HepG2 (cell line): ENCODE results near the gene C1orf159. TPM values are rescaled to one million over a fixed set of nuclear protein-coding genes. Genes with fewer than 3 reads are reported as not detected.

ENCODE experiments used
- E2F1 ChIP-seq: sonication (generic); formaldehyde crosslinking; IDR thresholded peaks from 2 replicates; pipeline ENCODE4 v1.5.0; 2020; ENCODE audit warnings: missing genetic modification reagents
- FOXO1 ChIP-seq: sonication (generic); formaldehyde crosslinking; IDR thresholded peaks from 2 replicates; pipeline ENCODE4 v1.4.0; 2020; ENCODE audit warnings: missing genetic modification reagents
- HNF4G ChIP-seq, 2 experiments: sonication (generic) in 1 of 2; formaldehyde crosslinking in 1 of 2; IDR thresholded peaks; 2 replicates each; pipeline versions ENCODE4 v1.4.0 to v1.6.1; 2011 to 2020; ENCODE audit warnings: borderline replicate concordance in 2 of 2, low read depth in 2 of 2, mild to moderate bottlenecking in 2 of 2, low read length in 1 of 2, missing genetic modification reagents in 1 of 2, moderate library complexity in 1 of 2
- KDM1A ChIP-seq: IDR thresholded peaks from 2 replicates; pipeline ENCODE4 v1.6.1; 2016; ENCODE audit warnings: missing compliant biosample characterization
- NFKBIZ ChIP-seq: IDR thresholded peaks from 2 replicates; pipeline ENCODE4 v1.6.1; 2018; ENCODE audit warnings: missing genetic modification reagents, missing compliant biosample characterization
- ZFP36L2 ChIP-seq: sonication (generic); formaldehyde crosslinking; IDR thresholded peaks from 2 replicates; pipeline ENCODE4 v1.4.0; 2020; ENCODE audit warnings: missing genetic modification reagents
- ZFP91 ChIP-seq: sonication (generic); formaldehyde crosslinking; IDR thresholded peaks from 2 replicates; pipeline ENCODE4 v1.9.0; 2022; ENCODE audit warnings: missing genetic modification reagents, mild to moderate bottlenecking, borderline replicate concordance
- ZNF407 ChIP-seq: sonication (generic); formaldehyde crosslinking; IDR thresholded peaks from one replicate; pipeline ENCODE4 v1.5.1; 2020; ENCODE audit warnings: mild to moderate bottlenecking, missing genetic modification reagents; ENCODE audit errors: not compliant biosample characterization
- ZNF569 ChIP-seq: sonication (generic); formaldehyde crosslinking; IDR thresholded peaks from 2 replicates; pipeline ENCODE4 v1.5.0; 2020; ENCODE audit warnings: mild to moderate bottlenecking, missing genetic modification reagents, moderate library complexity, borderline replicate concordance
- ZNF589 ChIP-seq: sonication (generic); formaldehyde crosslinking; conservative IDR thresholded peaks from 2 replicates; pipeline ENCODE4 v1.8.0; 2022; ENCODE audit warnings: mild to moderate bottlenecking, moderate library complexity, missing genetic modification reagents
- ZSCAN25 ChIP-seq: sonication (generic); formaldehyde crosslinking; IDR thresholded peaks from 2 replicates; pipeline ENCODE4 v1.8.0; 2022; ENCODE audit warnings: mild to moderate bottlenecking, missing genetic modification reagents
- polyA plus RNA-seq, 8 experiments: library from polyadenylated mRNA; depleted of rRNA in 3 of 8; stranded (reverse) in 7 of 8; unstranded in 1 of 8; fragments of >200 nt; fragmentation: Illumina TruSeq in 4 of 8; extraction: Trizol in 4 of 8; gene quantifications; 2 replicates each; pipeline versions ENCODE4 v1.2.1 to v1.2.3, GENCODE V29; 2011 to 2016; ENCODE audit warnings: low read depth in 4 of 8, missing spikeins in 1 of 8, mixed read lengths in 1 of 8; ENCODE audit not compliant: insufficient read depth in 1 of 8
- total RNA-seq, 5 experiments: library from RNA; depleted of rRNA; stranded (reverse); fragments of >200 nt; fragmentation: Illumina TruSeq; extraction: Trizol; gene quantifications; 2 replicates each; pipeline ENCODE4 v1.2.3, GENCODE V29; 2016; ENCODE audit warnings: low read depth in 1 of 5
- TF ChIP-seq, protein P1 (sequence below): sonication (generic); formaldehyde crosslinking; IDR thresholded peaks from 2 replicates; pipeline ENCODE4 v1.5.0; 2020; ENCODE audit warnings: mild to moderate bottlenecking, missing genetic modification reagents

Gene C1orf159
- total and polyA plus RNA-seq, 2 of the 13 experiments (the other 11 are each of a cell fraction or from before 2014, with no cell fraction given): 3.8 to 6.7 TPM

DNA sequence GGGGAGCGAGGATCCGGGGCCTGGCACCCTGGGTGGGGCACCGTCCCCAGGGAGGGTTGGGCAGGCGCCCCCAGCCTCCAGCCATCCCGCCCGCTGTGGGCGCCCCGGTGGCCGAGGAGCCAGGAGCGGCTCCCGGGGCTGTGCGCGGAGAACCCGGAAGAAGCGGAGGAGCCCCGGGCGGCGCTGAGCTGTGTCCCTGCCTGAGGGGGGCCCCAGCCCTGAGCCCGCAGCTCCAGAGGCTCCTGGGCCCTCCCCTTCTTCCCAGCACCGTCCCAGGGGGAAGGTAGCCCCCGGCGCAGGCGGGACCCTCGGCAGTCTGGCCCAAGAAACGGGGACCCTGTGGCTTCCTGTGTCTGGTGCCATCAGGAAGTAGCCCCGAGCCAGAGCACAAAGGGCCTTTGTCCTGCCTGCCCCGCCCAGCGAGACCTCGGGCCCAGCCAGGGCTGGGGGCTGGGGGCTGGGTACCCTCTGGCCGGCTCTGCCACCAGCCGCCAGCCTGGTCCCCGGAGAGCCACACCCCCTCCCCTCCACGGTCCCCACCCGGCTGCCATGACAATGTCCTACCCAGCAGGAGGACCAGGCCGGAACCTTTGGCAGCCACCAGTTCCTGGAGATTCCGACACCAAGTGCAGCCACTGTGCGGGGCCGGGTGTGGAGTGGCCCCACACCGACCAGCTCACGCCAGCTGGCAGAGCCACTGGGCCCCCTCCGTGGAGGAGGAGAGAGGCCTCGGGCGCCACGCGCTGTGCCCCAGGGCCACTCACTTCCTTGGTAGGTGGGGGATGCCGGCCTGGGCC is 42.2 kb upstream of the C1orf159 start (continued):
- TF ChIP-seq ZNF407 (CRISPR knock-in tag): no peak
- TF ChIP-seq HNF4G (IDR thresholded peaks at IDR 0.05; ENCODE audit: borderline replicate concordance, low read depth, low read length): no peak
- no peak for TF ChIP-seq HNF4G (CRISPR knock-in tag; IDR thresholded peaks at IDR 0.05; ENCODE audit: borderline replicate concordance, low read depth)
- TF ChIP-seq E2F1 (CRISPR knock-in tag): no peak
- no peak for TF ChIP-seq NFKBIZ (CRISPR knock-in tag)
- TF ChIP-seq FOXO1 (CRISPR knock-in tag): no peak
- no peak for TF ChIP-seq ZFP36L2 (CRISPR knock-in tag)
- no peak for TF ChIP-seq ZNF589 (CRISPR knock-in tag)
- no peak for TF ChIP-seq ZSCAN25 (CRISPR knock-in tag)
- no peak for TF ChIP-seq ZNF569
- TF ChIP-seq KDM1A (CRISPR knock-in tag): no peak
- TF ChIP-seq, protein P1, sequence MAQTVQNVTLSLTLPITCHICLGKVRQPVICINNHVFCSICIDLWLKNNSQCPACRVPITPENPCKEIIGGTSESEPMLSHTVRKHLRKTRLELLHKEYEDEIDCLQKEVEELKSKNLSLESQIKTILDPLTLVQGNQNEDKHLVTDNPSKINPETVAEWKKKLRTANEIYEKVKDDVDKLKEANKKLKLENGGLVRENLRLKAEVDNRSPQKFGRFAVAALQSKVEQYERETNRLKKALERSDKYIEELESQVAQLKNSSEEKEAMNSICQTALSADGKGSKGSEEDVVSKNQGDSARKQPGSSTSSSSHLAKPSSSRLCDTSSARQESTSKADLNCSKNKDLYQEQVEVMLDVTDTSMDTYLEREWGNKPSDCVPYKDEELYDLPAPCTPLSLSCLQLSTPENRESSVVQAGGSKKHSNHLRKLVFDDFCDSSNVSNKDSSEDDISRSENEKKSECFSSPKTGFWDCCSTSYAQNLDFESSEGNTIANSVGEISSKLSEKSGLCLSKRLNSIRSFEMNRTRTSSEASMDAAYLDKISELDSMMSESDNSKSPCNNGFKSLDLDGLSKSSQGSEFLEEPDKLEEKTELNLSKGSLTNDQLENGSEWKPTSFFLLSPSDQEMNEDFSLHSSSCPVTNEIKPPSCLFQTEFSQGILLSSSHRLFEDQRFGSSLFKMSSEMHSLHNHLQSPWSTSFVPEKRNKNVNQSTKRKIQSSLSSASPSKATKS: no peak
- TF ChIP-seq ZFP91 (CRISPR knock-in tag): no peak
